Stimulated activated CD4-positive, alpha-beta T cell treated with anti-CD3 and anti-CD28 coated beads, TNF-alpha, amount 100 ng/mL, for 48 hours (primary cell): Measurements from ENCODE around the gene ZCCHC24.
"Not testable (repeated sequence)": the region's sequence is repeated elsewhere in the genome, so short reads cannot be mapped to it uniquely, and the experiment has no call there.

Source experiments
- DNase-seq, 3 donors: peaks; one replicate each; pipeline ENCODE4 v3.0.0-alpha.2; 2020; ENCODE audit warnings: low read depth in 3 of 3

The ZCCHC24 gene

GRCh38 chr10:79472951-79473350 is 27.5 kb upstream of the ZCCHC24 start:
- DNase-seq: no peak

GRCh38 chr10:79472449-79472848 is 27.0 kb upstream of the ZCCHC24 start:
- no peak for DNase-seq

GRCh38 chr10:79471776-79472175 is 26.4 kb upstream of the ZCCHC24 start:
- no peak for DNase-seq

- DNase-seq: no peak
These were observed 24.7 kb upstream of the ZCCHC24 start for GRCh38 chr10:79470096-79470495.

- DNase-seq: no peak
These were observed 23.6 kb upstream of the ZCCHC24 start for GRCh38 chr10:79468841-79469585.

GRCh38 chr10:79468015-79468560 is 22.7 kb upstream of the ZCCHC24 start:
- DNase-seq: no peak

GRCh38 chr10:79465341-79465740 is 19.9 kb upstream of the ZCCHC24 start:
- no peak for DNase-seq

- DNase-seq: no peak
These were observed 18.4 kb upstream of the ZCCHC24 start for GRCh38 chr10:79463578-79464496.

- no peak for DNase-seq
These were observed 15.3 kb upstream of the ZCCHC24 start for GRCh38 chr10:79460687-79461086.

- no peak for DNase-seq
These were observed 13.8 kb upstream of the ZCCHC24 start for GRCh38 chr10:79459243-79459642.

- DNase-seq: no peak
These were observed 13.1 kb upstream of the ZCCHC24 start for GRCh38 chr10:79458483-79458882.

- DNase-seq: no peak
These were observed 11.9 kb upstream of the ZCCHC24 start for GRCh38 chr10:79457256-79457785.

GRCh38 chr10:79454259-79454658 is 8.8 kb upstream of the ZCCHC24 start:
- no peak for DNase-seq

- no peak for DNase-seq
These were observed 8.0 kb upstream of the ZCCHC24 start for GRCh38 chr10:79453392-79453791.

GRCh38 chr10:79452174-79452611 is 6.8 kb upstream of the ZCCHC24 start:
- no peak for DNase-seq

GRCh38 chr10:79451046-79451699 is 5.7 kb upstream of the ZCCHC24 start:
- no peak for DNase-seq

- DNase-seq: no peak
These were observed 4.0 kb upstream of the ZCCHC24 start for GRCh38 chr10:79449181-79450146.

- DNase-seq: no peak
These were observed 3.3 kb upstream of the ZCCHC24 start for GRCh38 chr10:79448732-79449049.

GRCh38 chr10:79447911-79448731 is 2.7 kb upstream of the ZCCHC24 start:
- no peak for DNase-seq

GRCh38 chr10:79447249-79447648 is 1.8 kb upstream of the ZCCHC24 start:
- not testable (repeated sequence) for DNase-seq
